Peyer's patch (tissue), 4 donors: ENCODE results near the gene PDZD2. TPM values are rescaled to one million over a fixed set of nuclear protein-coding genes. Genes with fewer than 3 reads are reported as not detected.

Experiments
- DNase-seq, 3 donors: peaks; one replicate each; pipeline ENCODE4 v3.0.0-alpha.2; 2017 to 2019
- H3K27ac ChIP-seq, 4 donors: fragments of 200-600 bp; sonication (generic); one replicate each; pipeline ENCODE4 v1.5.1; 2016 to 2019
- H3K27me3 ChIP-seq, 2 donors: fragments of 200-600 bp; sonication (generic); one replicate each; pipeline ENCODE4 v1.5.1; 2019
- H3K36me3 ChIP-seq, 3 donors: fragments of 200-600 bp; sonication (generic); one replicate each; pipeline ENCODE4 v1.5.1; 2016 to 2019
- H3K4me1 ChIP-seq, 4 donors: fragments of 200-600 bp; sonication (generic); one replicate each; pipeline ENCODE4 v1.5.1; 2016 to 2019
- H3K4me3 ChIP-seq, 4 donors: fragments of 200-600 bp; sonication (generic); 1 replicate in 3 of 4; 2 replicates in 1 of 4; pipeline ENCODE4 v1.5.1; 2016 to 2019; ENCODE audit warnings: mild to moderate bottlenecking in 1 of 4
- H3K9me3 ChIP-seq, 4 donors: fragments of 200-600 bp; sonication (generic); one replicate each; pipeline ENCODE4 v1.5.1; 2016 to 2019; ENCODE audit warnings: mild to moderate bottlenecking in 1 of 4
- POLR2A ChIP-seq, 2 donors: fragments of 450-650 bp; IDR thresholded peaks; one replicate each; pipeline ENCODE4 v1.5.1; 2017; ENCODE audit warnings: antibody characterized with exemption in 2 of 2, mild to moderate bottlenecking in 2 of 2, moderate library complexity in 2 of 2
- total RNA-seq, 4 donors: library from RNA; depleted of rRNA; stranded (reverse); fragments of >200 nt; gene quantifications; one replicate each; pipeline ENCODE4 v1.1.0, GENCODE V29; 2016
- TF ChIP-seq, protein P1 (sequence below), 6 experiments: fragments of 450-650 bp in 4 of 6; fragments of 200-600 bp in 2 of 6; sonication (generic) in 1 of 6; IDR thresholded peaks; one replicate each; pipeline ENCODE4 v1.5.1; 2017 to 2019; ENCODE audit warnings: antibody characterized with exemption in 6 of 6, mild to moderate bottlenecking in 3 of 6, moderate library complexity in 1 of 6

PDZD2 gene
- total RNA-seq, 4 donors from 2014 or later = 0.53 to 7.4 (median 3.0) TPM

DNA sequence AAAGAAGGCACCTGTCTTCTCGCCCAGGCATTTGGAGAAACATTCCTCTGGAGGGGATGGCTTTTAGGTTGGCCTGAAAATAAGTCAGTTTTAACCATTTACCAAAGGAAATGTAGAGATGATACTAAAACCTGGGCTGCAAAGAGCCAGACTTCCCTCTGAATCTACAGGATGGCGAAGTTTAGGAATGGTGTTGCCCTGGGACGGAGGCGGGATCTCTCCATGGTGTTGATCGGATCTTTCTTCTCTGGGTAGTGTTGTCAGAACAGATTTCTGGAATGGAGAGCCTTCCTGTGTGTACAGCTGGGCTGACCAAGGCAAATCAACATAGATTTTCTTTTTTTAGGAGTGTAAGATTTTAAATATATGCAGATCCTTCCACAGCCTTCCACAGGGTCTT lies 159.2 kb downstream of the PDZD2 start:
- Histone ChIP-seq H3K4me3 (no peak overlapping the region), H3K4me1 (no peaks in the 10 kb centered on the region), H3K27me3 (no peaks in the 10 kb centered on the region), H3K36me3 (no peaks in the 10 kb centered on the region), H3K27ac (no peak overlapping the region), H3K9me3 (no peaks in the 10 kb centered on the region)
- TF ChIP-seq, protein P1, sequence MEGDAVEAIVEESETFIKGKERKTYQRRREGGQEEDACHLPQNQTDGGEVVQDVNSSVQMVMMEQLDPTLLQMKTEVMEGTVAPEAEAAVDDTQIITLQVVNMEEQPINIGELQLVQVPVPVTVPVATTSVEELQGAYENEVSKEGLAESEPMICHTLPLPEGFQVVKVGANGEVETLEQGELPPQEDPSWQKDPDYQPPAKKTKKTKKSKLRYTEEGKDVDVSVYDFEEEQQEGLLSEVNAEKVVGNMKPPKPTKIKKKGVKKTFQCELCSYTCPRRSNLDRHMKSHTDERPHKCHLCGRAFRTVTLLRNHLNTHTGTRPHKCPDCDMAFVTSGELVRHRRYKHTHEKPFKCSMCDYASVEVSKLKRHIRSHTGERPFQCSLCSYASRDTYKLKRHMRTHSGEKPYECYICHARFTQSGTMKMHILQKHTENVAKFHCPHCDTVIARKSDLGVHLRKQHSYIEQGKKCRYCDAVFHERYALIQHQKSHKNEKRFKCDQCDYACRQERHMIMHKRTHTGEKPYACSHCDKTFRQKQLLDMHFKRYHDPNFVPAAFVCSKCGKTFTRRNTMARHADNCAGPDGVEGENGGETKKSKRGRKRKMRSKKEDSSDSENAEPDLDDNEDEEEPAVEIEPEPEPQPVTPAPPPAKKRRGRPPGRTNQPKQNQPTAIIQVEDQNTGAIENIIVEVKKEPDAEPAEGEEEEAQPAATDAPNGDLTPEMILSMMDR (IDR thresholded peaks at IDR 0.05) = no peak
- TF ChIP-seq POLR2A (IDR thresholded peaks at IDR 0.05) = no peak
- DNase-seq = no peak

DNA sequence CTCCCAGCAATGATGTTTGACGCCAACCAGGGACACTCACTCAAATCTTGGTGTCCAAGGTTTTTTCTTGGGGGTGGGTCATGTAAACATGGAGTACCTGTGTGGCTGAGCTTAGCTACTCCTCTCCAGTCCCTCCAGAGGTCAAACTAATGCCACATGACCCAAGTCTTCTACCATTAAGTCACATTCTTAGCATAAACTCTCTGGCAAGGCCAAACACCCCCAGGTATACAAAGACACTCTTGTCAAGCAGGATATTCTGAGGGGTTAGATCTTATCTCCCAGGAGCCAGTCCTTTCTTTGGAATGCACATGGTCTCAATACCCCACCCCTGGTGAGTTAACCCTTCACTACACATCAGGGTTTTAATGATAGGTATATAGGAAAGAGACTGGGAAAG lies 161.4 kb downstream of the PDZD2 start:
- Histone ChIP-seq H3K27ac (no peak overlapping the region), H3K4me1 (no peaks in the 10 kb centered on the region), H3K36me3 (no peaks in the 10 kb centered on the region), H3K27me3 (no peaks in the 10 kb centered on the region), H3K4me3 (no peak overlapping the region), H3K9me3 (no peaks in the 10 kb centered on the region)
- no peak for DNase-seq
- TF ChIP-seq, protein P1 (IDR thresholded peaks at IDR 0.05) = no peak
- TF ChIP-seq POLR2A (IDR thresholded peaks at IDR 0.05) = no peak

DNA sequence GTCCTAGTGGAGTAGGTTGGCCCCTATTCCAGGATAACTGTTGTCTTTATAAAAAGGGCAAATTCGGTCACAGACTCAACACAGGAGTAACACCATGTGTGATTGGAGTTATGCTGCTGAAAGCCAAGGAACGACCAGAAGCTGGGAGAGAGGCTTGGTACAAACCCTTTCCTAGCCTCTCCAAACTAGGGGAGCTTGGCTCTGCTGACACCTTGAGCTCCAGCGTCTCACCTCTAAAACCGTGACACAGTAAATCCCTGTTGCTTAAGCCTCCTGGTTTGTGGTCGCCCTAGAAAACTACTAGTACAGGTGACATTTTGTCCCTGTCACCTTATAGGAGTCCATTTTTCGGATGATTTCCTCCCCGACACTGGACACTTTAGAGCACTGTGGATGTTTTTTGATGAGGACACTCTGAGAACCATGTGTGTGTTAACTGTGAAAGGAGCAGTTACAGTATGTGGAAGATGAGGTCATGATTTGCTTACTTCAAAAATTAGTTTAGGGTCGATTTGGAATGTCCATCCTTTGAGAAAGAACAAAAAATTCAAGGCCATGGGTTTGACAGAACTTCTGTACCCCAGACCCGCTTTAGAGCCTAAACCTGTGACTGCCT lies 167.0 kb downstream of the PDZD2 start:
- no peak overlapping the region for H3K4me3 ChIP-seq
- H3K27me3 ChIP-seq = no peaks in the 10 kb centered on the region
- H3K36me3 ChIP-seq = no peaks in the 10 kb centered on the region
- H3K9me3 ChIP-seq = no peaks in the 10 kb centered on the region
- H3K27ac ChIP-seq = no peak overlapping the region
- no peak for TF ChIP-seq POLR2A (IDR thresholded peaks at IDR 0.05)
- TF ChIP-seq, protein P1 (IDR thresholded peaks at IDR 0.05) = no peak
- no peak for DNase-seq
- no peaks in the 10 kb centered on the region for H3K4me1 ChIP-seq

DNA sequence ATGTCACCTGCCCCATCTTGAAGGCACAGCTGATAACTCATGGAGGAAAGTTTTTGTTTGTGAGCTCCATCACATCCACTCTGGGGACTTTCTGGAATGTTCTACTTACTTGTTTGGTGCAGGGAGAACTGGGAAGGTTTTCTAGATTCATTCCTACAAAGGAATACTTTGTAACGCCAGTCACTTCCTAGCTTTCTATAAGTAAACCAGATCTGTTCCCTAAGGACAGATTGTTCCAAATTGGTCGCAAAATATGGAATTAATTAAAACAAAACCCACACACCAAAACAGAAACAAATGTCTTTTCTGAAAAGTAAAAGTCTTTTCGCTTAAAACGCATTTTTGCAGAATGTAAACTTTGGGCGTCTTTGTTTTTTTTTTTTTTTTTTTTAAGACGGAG lies 167.6 kb downstream of the PDZD2 start:
- no peak for DNase-seq
- no peak overlapping the region for H3K4me3 ChIP-seq
- H3K27ac ChIP-seq = no peak overlapping the region
- no peaks in the 10 kb centered on the region for H3K9me3 ChIP-seq
- H3K36me3 ChIP-seq = no peaks in the 10 kb centered on the region
- H3K4me1 ChIP-seq = no peaks in the 10 kb centered on the region
- H3K27me3 ChIP-seq = no peaks in the 10 kb centered on the region
- TF ChIP-seq POLR2A (IDR thresholded peaks at IDR 0.05) = no peak
- TF ChIP-seq, protein P1 (IDR thresholded peaks at IDR 0.05) = no peak

DNA sequence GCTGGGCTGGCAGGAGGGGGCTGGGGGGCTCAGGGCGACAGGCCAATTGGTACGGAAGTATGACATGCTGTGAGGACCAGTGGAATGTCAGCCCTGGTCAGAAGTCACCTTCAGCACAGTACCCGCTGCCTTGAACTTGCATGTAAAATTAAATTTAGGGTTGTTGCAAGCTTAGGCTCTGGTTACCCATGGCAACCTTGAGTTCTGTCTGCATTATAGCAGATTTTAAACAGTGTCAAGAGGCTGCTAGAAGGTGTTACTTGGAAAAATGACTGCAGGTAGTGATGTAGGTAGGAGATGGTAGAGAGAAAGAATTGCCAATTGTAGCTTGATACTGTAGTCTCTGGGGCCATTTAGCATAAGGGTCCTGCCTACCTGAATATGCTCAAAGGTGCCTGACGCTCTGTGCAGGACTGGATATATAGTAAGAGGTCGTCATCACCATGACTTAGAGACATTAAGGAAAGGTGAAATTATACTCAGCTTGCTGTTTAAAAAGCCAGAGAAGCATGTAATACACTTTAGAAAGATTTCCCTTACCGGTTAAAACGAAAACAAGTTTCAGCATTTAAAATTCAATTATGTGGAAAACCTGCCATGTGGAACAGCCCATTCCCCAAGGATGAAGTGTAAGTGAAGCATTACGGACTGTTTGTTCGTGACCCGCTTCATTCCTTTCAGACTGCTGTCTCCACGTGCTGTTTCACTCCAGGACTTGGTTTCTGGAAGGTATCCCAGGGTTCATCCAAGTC lies 169.0 kb downstream of the PDZD2 start:
- H3K27me3 ChIP-seq = no peaks in the 10 kb centered on the region
- no peak overlapping the region for H3K27ac ChIP-seq
- no peaks in the 10 kb centered on the region for H3K36me3 ChIP-seq
- DNase-seq = no peak
- no peaks in the 10 kb centered on the region for H3K9me3 ChIP-seq
- H3K4me1 ChIP-seq = no peaks in the 10 kb centered on the region
- H3K4me3 ChIP-seq = no peak overlapping the region
- TF ChIP-seq, protein P1 (IDR thresholded peaks at IDR 0.05) = no peak
- TF ChIP-seq POLR2A (IDR thresholded peaks at IDR 0.05) = no peak
